Mononuclear cell (primary cell): ENCODE measurements around the gene SERTM2. TPM values are rescaled to one million over a fixed set of nuclear protein-coding genes. Genes with fewer than 3 reads are reported as not detected.
"Not testable (repeated sequence)": the region's sequence is repeated elsewhere in the genome, so short reads cannot be mapped to it uniquely, and the experiment has no call there.

Experiments
- H3K27me3 ChIP-seq: 2 replicates; pipeline ENCODE4 v1.6.0; 2011; ENCODE audit warnings: low read length, control low read depth; ENCODE audit not compliant: insufficient read depth
- H3K4me1 ChIP-seq: 2 replicates; pipeline ENCODE4 v1.5.1; 2011; ENCODE audit warnings: mild to moderate bottlenecking, low read length, control low read depth; ENCODE audit not compliant: insufficient read depth
- H3K4me3 ChIP-seq: 2 replicates; pipeline ENCODE4 v1.5.1; 2011; ENCODE audit warnings: mild to moderate bottlenecking, low read length, moderate library complexity
- H3K9me3 ChIP-seq: 2 replicates; pipeline ENCODE4 v1.5.1; 2011; ENCODE audit warnings: low read depth, mild to moderate bottlenecking, control low read depth, low read length
- total RNA-seq: library from RNA; depleted of rRNA; stranded (reverse); fragments of >200 nt; gene quantifications from one replicate; pipeline ENCODE4 v1.2.3, GENCODE V29; 2012

Gene SERTM2
- total RNA-seq, 1 donor, result under 0.01 TPM

- no peaks in the 10 kb centered on the region for H3K9me3 ChIP-seq
- H3K4me1 ChIP-seq, result no peaks in the 10 kb centered on the region
- H3K4me3 ChIP-seq, result no peak overlapping the region
- H3K27me3 ChIP-seq, result no peaks in the 10 kb centered on the region
Measured at GRCh38 chrX:111518667-111519066, 7.2 kb downstream of the SERTM2 start.

- Histone ChIP-seq H3K9me3 (no peaks in the 10 kb centered on the region), H3K27me3 (no peaks in the 10 kb centered on the region), H3K4me1 (no peaks in the 10 kb centered on the region), H3K4me3 (no peak overlapping the region)
Measured at GRCh38 chrX:111519215-111519614, 7.8 kb downstream of the SERTM2 start.

- Histone ChIP-seq H3K4me1 (no peaks in the 10 kb centered on the region), H3K4me3 (no peak overlapping the region), H3K27me3 (no peaks in the 10 kb centered on the region), H3K9me3 (no peaks in the 10 kb centered on the region)
Measured at GRCh38 chrX:111520506-111520905, 9.1 kb downstream of the SERTM2 start.

- Histone ChIP-seq H3K9me3 (no peaks in the 10 kb centered on the region), H3K4me1 (no peaks in the 10 kb centered on the region), H3K4me3 (no peak overlapping the region), H3K27me3 (no peaks in the 10 kb centered on the region)
Measured at GRCh38 chrX:111521169-111521568, 9.7 kb downstream of the SERTM2 start.

- H3K4me1 ChIP-seq, result no peaks in the 10 kb centered on the region
- H3K27me3 ChIP-seq, result no peaks in the 10 kb centered on the region
- H3K4me3 ChIP-seq, result no peak overlapping the region
- H3K9me3 ChIP-seq, result no peaks in the 10 kb centered on the region
Measured at GRCh38 chrX:111543212-111543741, 31.8 kb downstream of the SERTM2 start.

- not testable (repeated sequence) for H3K4me1 ChIP-seq, H3K4me3 ChIP-seq, H3K9me3 ChIP-seq, H3K27me3 ChIP-seq
Measured at GRCh38 chrX:111549235-111549634, 37.8 kb downstream of the SERTM2 start.

GRCh38 chrX:111555406-111555958 is 44.0 kb downstream of the SERTM2 start:
- Histone ChIP-seq H3K9me3 (no peaks in the 10 kb centered on the region), H3K4me1 (no peaks in the 10 kb centered on the region), H3K4me3 (no peak overlapping the region), H3K27me3 (no peaks in the 10 kb centered on the region)

- H3K4me1 ChIP-seq, result no peaks in the 10 kb centered on the region
- no peaks in the 10 kb centered on the region for H3K9me3 ChIP-seq
- H3K4me3 ChIP-seq, result no peak overlapping the region
Measured at GRCh38 chrX:111560801-111561200, 49.4 kb downstream of the SERTM2 start.

GRCh38 chrX:111561851-111562250 is 50.4 kb downstream of the SERTM2 start:
- Histone ChIP-seq H3K4me3 (no peak overlapping the region), H3K4me1 (no peaks in the 10 kb centered on the region), H3K27me3 (no peaks in the 10 kb centered on the region), H3K9me3 (no peaks in the 10 kb centered on the region)

More at GRCh38 chrX:111560801-111561200, 49.4 kb downstream of the SERTM2 start:
- no peaks in the 10 kb centered on the region for H3K27me3 ChIP-seq

- H3K9me3 ChIP-seq, result no peaks in the 10 kb centered on the region
- no peak overlapping the region for H3K4me3 ChIP-seq
- no peaks in the 10 kb centered on the region for H3K27me3 ChIP-seq
- no peaks in the 10 kb centered on the region for H3K4me1 ChIP-seq
Measured at GRCh38 chrX:111567542-111568255, 56.3 kb downstream of the SERTM2 start.

- H3K27me3 ChIP-seq, result no peaks in the 10 kb centered on the region
- H3K4me3 ChIP-seq, result no peak overlapping the region
- H3K9me3 ChIP-seq, result no peaks in the 10 kb centered on the region
- H3K4me1 ChIP-seq, result no peaks in the 10 kb centered on the region
Measured at GRCh38 chrX:111568354-111568753, 56.9 kb downstream of the SERTM2 start.

GRCh38 chrX:111568817-111569216 is 57.4 kb downstream of the SERTM2 start:
- Histone ChIP-seq H3K4me3 (no peak overlapping the region), H3K9me3 (no peaks in the 10 kb centered on the region)

More at GRCh38 chrX:111568817-111569216, 57.4 kb downstream of the SERTM2 start:
- Histone ChIP-seq H3K4me1 (no peaks in the 10 kb centered on the region), H3K27me3 (no peaks in the 10 kb centered on the region)

Other genes with a start within 250 kb of the SERTM2 start
- gene CAPN6, start 241.2 kb upstream of the SERTM2 start, total RNA-seq, result not detected
- not detected for gene DCX, start 99.5 kb upstream of the SERTM2 start, total RNA-seq
- gene ALG13, start 169.5 kb downstream of the SERTM2 start, total RNA-seq, result 97.1 TPM